H9 (cell line): Measurements from ENCODE around the gene EHBP1L1. TPM values are rescaled to one million over a fixed set of nuclear protein-coding genes. Genes with fewer than 3 reads are reported as not detected.
A peak's percentile ranks its signal among the peaks of the same experiment; 100 is the strongest.

Experiments
- DNase-seq: peaks from one replicate; pipeline ENCODE4 v3.0.0-alpha.2; 2017
- H2AFZ ChIP-seq: one replicate; pipeline ENCODE4 v1.6.1; 2013; ENCODE audit warnings: mild to moderate bottlenecking, low read length, control low read depth, moderate library complexity
- H2AK5ac ChIP-seq: 2 replicates; pipeline ENCODE4 v1.6.1; 2013; ENCODE audit warnings: low read length, control low read depth, mixed read lengths; ENCODE audit not compliant: insufficient read length
- H2BK120ac ChIP-seq: one replicate; pipeline ENCODE4 v1.6.1; 2013; ENCODE audit warnings: low read depth, mild to moderate bottlenecking, low read length, control low read depth, inconsistent platforms; ENCODE audit not compliant: poor library complexity, severe bottlenecking
- H2BK12ac ChIP-seq: 2 replicates; pipeline ENCODE4 v1.6.1; 2013; ENCODE audit warnings: low read length, control low read depth, mixed read lengths, low read depth; ENCODE audit not compliant: insufficient read length
- H2BK15ac ChIP-seq: 2 replicates; pipeline ENCODE4 v1.6.1; 2013; ENCODE audit warnings: low read depth, low read length, control low read depth
- H2BK20ac ChIP-seq: one replicate; pipeline ENCODE4 v1.6.1; 2013; ENCODE audit warnings: low read depth, mild to moderate bottlenecking, low read length, control low read depth, inconsistent platforms; ENCODE audit not compliant: poor library complexity, severe bottlenecking
- H2BK5ac ChIP-seq: 2 replicates; pipeline ENCODE4 v1.6.1; 2013; ENCODE audit warnings: low read length, control low read depth, mixed read lengths; ENCODE audit not compliant: insufficient read length
- H3K14ac ChIP-seq: 2 replicates; pipeline ENCODE4 v1.6.1; 2013; ENCODE audit warnings: low read length, control low read depth; ENCODE audit not compliant: insufficient read depth
- H3K18ac ChIP-seq: 2 replicates; pipeline ENCODE4 v1.6.1; 2013; ENCODE audit warnings: low read depth, mild to moderate bottlenecking, mixed read lengths, low read length, control low read depth; ENCODE audit not compliant: insufficient read length
- H3K23ac ChIP-seq: 2 replicates; pipeline ENCODE4 v1.6.1; 2013; ENCODE audit warnings: low read length, control low read depth, mixed read lengths, low read depth; ENCODE audit not compliant: insufficient read length
- H3K23me2 ChIP-seq: 2 replicates; pipeline ENCODE4 v1.6.1; 2013; ENCODE audit warnings: low read depth, mild to moderate bottlenecking, mixed read lengths, low read length, control low read depth; ENCODE audit not compliant: insufficient read length, poor library complexity, severe bottlenecking
- H3K27ac ChIP-seq: 2 replicates; pipeline ENCODE4 v1.5.1; 2013; ENCODE audit warnings: low read length, control low read depth, mixed read lengths, low read depth; ENCODE audit not compliant: insufficient read length
- H3K27me3 ChIP-seq: 2 replicates; pipeline ENCODE4 v1.6.1; 2013; ENCODE audit warnings: low read length, control low read depth, inconsistent platforms; ENCODE audit not compliant: insufficient read depth
- H3K4ac ChIP-seq: 2 replicates; pipeline ENCODE4 v1.6.1; 2013; ENCODE audit warnings: low read depth, mild to moderate bottlenecking, control low read depth, inconsistent platforms, low read length, moderate library complexity
- H3K4me1 ChIP-seq: 2 replicates; pipeline ENCODE4 v1.6.1; 2013; ENCODE audit warnings: low read length, control low read depth, inconsistent platforms; ENCODE audit not compliant: insufficient read depth
- H3K4me2 ChIP-seq: 2 replicates; pipeline ENCODE4 v1.6.1; 2013; ENCODE audit warnings: low read length, control low read depth, mixed read lengths; ENCODE audit not compliant: insufficient read length, insufficient read depth
- H3K56ac ChIP-seq: 2 replicates; pipeline ENCODE4 v1.6.1; 2013; ENCODE audit warnings: low read depth, mild to moderate bottlenecking, mixed read lengths, low read length, control low read depth; ENCODE audit not compliant: insufficient read length
- H3K79me1 ChIP-seq: 2 replicates; pipeline ENCODE4 v1.6.1; 2013; ENCODE audit warnings: low read depth, mild to moderate bottlenecking, moderate library complexity, low read length, control low read depth, inconsistent platforms; ENCODE audit not compliant: insufficient read depth, poor library complexity, severe bottlenecking
- H3K79me2 ChIP-seq: 2 replicates; pipeline ENCODE4 v1.6.1; 2013; ENCODE audit warnings: low read length, control low read depth, inconsistent platforms; ENCODE audit not compliant: insufficient read depth
- H3K9ac ChIP-seq: 2 replicates; pipeline ENCODE4 v1.6.1; 2013; ENCODE audit warnings: low read length, control low read depth, mixed read lengths; ENCODE audit not compliant: insufficient read length; ENCODE audit errors: extremely low read depth
- H3K9me3 ChIP-seq: one replicate; pipeline ENCODE4 v1.6.1; 2013; ENCODE audit warnings: low read depth, low read length, inconsistent platforms; ENCODE audit not compliant: control insufficient read depth
- H3T11ph ChIP-seq: one replicate; pipeline ENCODE4 v1.6.1; 2013; ENCODE audit warnings: mild to moderate bottlenecking, low read length, control low read depth, inconsistent platforms
- H4K20me1 ChIP-seq: one replicate; pipeline ENCODE4 v1.6.1; 2013; ENCODE audit not compliant: control insufficient read depth, insufficient read length, insufficient read depth
- H4K5ac ChIP-seq: 2 replicates; pipeline ENCODE4 v1.6.1; 2013; ENCODE audit warnings: low read depth, mild to moderate bottlenecking, mixed read lengths, low read length, control low read depth; ENCODE audit not compliant: insufficient read length
- H4K8ac ChIP-seq: replicated peaks from 2 replicates; pipeline ENCODE4 v1.6.1; 2013; ENCODE audit warnings: low read length, control low read depth, mixed read lengths, low read depth; ENCODE audit not compliant: insufficient read length
- H4K91ac ChIP-seq: 2 replicates; pipeline ENCODE4 v1.6.1; 2013; ENCODE audit warnings: low read depth, mild to moderate bottlenecking, moderate library complexity, mixed read lengths, low read length, control low read depth; ENCODE audit not compliant: insufficient read length
- H3K27ac Mint-ChIP-seq, 3 experiments: 2 replicates in 2 of 3; 3 replicates in 1 of 3; pipeline ENCODE4 v1.8.0; 2020 to 2021; ENCODE audit warnings: mixed read lengths in 3 of 3, mild to moderate bottlenecking in 1 of 3, moderate library complexity in 1 of 3
- H3K27me3 Mint-ChIP-seq: 2 replicates; pipeline ENCODE4 v1.8.0; 2021; ENCODE audit warnings: low read depth, mild to moderate bottlenecking, moderate library complexity, mixed read lengths
- H3K36me3 Mint-ChIP-seq, 3 experiments: 2 replicates in 2 of 3; 3 replicates in 1 of 3; pipeline ENCODE4 v1.8.0; 2020 to 2021; ENCODE audit warnings: low read depth in 3 of 3, mixed read lengths in 3 of 3; ENCODE audit not compliant: insufficient read depth in 1 of 3
- H3K4me1 Mint-ChIP-seq, 2 experiments: 2 replicates each; pipeline ENCODE4 v1.8.0; 2020; ENCODE audit warnings: mixed read lengths in 2 of 2
- H3K4me3 Mint-ChIP-seq, 2 experiments: 2 replicates in 1 of 2; 3 replicates in 1 of 2; pipeline ENCODE4 v1.8.0; 2020 to 2021; ENCODE audit warnings: mild to moderate bottlenecking in 2 of 2, mixed read lengths in 2 of 2, moderate library complexity in 1 of 2
- H3K9me3 Mint-ChIP-seq, 2 experiments: 2 replicates in 1 of 2; 3 replicates in 1 of 2; pipeline ENCODE4 v1.8.0; 2020; ENCODE audit warnings: mild to moderate bottlenecking in 2 of 2, mixed read lengths in 2 of 2, moderate library complexity in 1 of 2
- CTCF ChIP-seq: fragments of 200-600 bp; sonication (generic); conservative IDR thresholded peaks from 3 replicates; pipeline ENCODE4 v1.8.0; 2021; ENCODE audit warnings: antibody characterized with exemption, mild to moderate bottlenecking
- WGBS: extraction: QIAGEN DNeasy Blood & Tissue Kit; methylation state at CpG from one replicate; pipeline ENCODE4 v1.1.7; 2013; ENCODE audit warnings: missing lambda C conversion rate, low lambda C conversion rate, mixed read lengths; ENCODE audit not compliant: insufficient read length; ENCODE audit errors: extremely low coverage; 5-methylcytosine and 5-hydroxymethylcytosine counted together
- total RNA-seq: library from RNA; stranded (reverse); gene quantifications from 2 replicates; pipeline ENCODE4 v1.2.1, GENCODE V29; 2021

EHBP1L1 gene
- total RNA-seq, 1 experiment from 2014 or later = 13.8 TPM

GRCh38 chr11:65552388-65552951 is 23.4 kb upstream of the EHBP1L1 start:
- peaks cover 75% of the 10 kb centered on the region for H3K27me3 Mint-ChIP-seq
- peaks cover 8% of the 10 kb centered on the region; the same call in 1 of the 2 replicates for H3K4me1 ChIP-seq

More at GRCh38 chr11:65552388-65552951, 23.4 kb upstream of the EHBP1L1 start:
- Histone ChIP-seq H3K27me3 (no peaks in the 10 kb centered on the region; the same call in 1 of the 2 replicates), H3K23me2 (no peaks in the 10 kb centered on the region), H3K4ac (no peak overlapping the region), H2BK12ac (no peak overlapping the region), H3T11ph (no peak overlapping the region), H3K18ac (no peak overlapping the region), H4K20me1 (no peaks in the 10 kb centered on the region), H3K56ac (no peak overlapping the region), H4K8ac (no peak overlapping the region), H2BK5ac (no peak overlapping the region), H3K14ac (no peak overlapping the region), H3K27ac (no peak overlapping the region), H2BK20ac (no peak overlapping the region), H4K91ac (no peak overlapping the region), H4K5ac (no peak overlapping the region), H2BK15ac (no peak overlapping the region), H2AFZ (no peak overlapping the region), H2AK5ac (no peak overlapping the region), H3K9me3 (no peaks in the 10 kb centered on the region), H3K79me1 (no peaks in the 10 kb centered on the region), H3K79me2 (no peaks in the 10 kb centered on the region), H2BK120ac (no peak overlapping the region), H3K4me2 (no peak overlapping the region), H3K9ac (no peak overlapping the region), H3K23ac (no peak overlapping the region)
- no peak for TF ChIP-seq CTCF
- Mint-ChIP-seq H3K27ac (no peak overlapping the region), H3K36me3 (no peaks in the 10 kb centered on the region), H3K4me3 (peak overlapping the region in 1 of 2 experiments; percentile 4; a peak in 1 of 5 replicates), H3K9me3 (no peaks in the 10 kb centered on the region; a peak in 1 of 5 replicates), H3K4me1 (peaks cover 43 to 61% of the 10 kb centered on the region in 2 experiments)
- DNase-seq = no peak
- no CpG with 5 or more reads among the region's 9 CpGs for WGBS
